K562 (cell line): ENCODE measurements around the gene DEPDC1B. TPM values are rescaled to one million over a fixed set of nuclear protein-coding genes. Genes with fewer than 3 reads are reported as not detected.

Experiments used
- ATAC-seq: fragments of 200-7000 bp; cut with Tn5 transposase; 3 replicates; pipeline ENCODE4 v1.9.1; 2020; ENCODE audit warnings: moderate library complexity
- BruUV-seq: library from RNA; stranded (reverse); fragments of 400-500 nt; replicated peaks from 2 replicates; lab custom pipeline; 2021; lab: Mats Ljungman, UMichigan
- CTCF ChIA-PET: fragments of 300-600 bp; formaldehyde crosslinking; extraction: SDS; loops from one replicate; lab custom pipeline; 2021; ENCODE audit warnings: low intra/inter-chr PET ratio; lab: Yijun Ruan, JAX
- POLR2A ChIA-PET: fragments of 300-600, 350-650 bp; sonication (Branson Sonifier 250); formaldehyde crosslinking; extraction: SDS; loops from one replicate; lab custom pipeline; 2021; ENCODE audit warnings: antibody characterized with exemption, inconsistent platforms; lab: Yijun Ruan, JAX
- DNase-seq, 4 experiments: peaks; one replicate each; pipeline versions ENCODE4 v3.0.0 to v3.0.0-alpha.2; 2011 to 2018; ENCODE audit warnings: low spot score in 3 of 4, mixed read lengths in 3 of 4; ENCODE audit errors: extremely low read depth in 1 of 4
- FAIRE-seq: peaks from 2 replicates; lab custom pipeline; 2011; peaks lifted over from hg19 to GRCh38; lab: Jason Lieb, UNC
- H2AFZ ChIP-seq: 2 replicates; pipeline ENCODE4 v1.6.0; 2011; ENCODE audit warnings: low read depth, low read length, control low read depth, inconsistent platforms
- H3K27ac ChIP-seq: fragments of 200-600 bp; 3 replicates; pipeline ENCODE4 v1.8.0; 2011; ENCODE audit warnings: low read depth, mild to moderate bottlenecking, control low read depth, inconsistent platforms, low read length, moderate library complexity, mixed read lengths; ENCODE audit errors: extremely low read depth
- H3K27me3 ChIP-seq, 2 experiments: fragments of 300-600 bp in 1 of 2; 2 replicates in 1 of 2; 3 replicates in 1 of 2; pipeline versions ENCODE4 v1.6.0 to v1.8.0; 2011; ENCODE audit warnings: inconsistent platforms in 2 of 2, low read length in 2 of 2, mild to moderate bottlenecking in 1 of 2, mixed read lengths in 1 of 2, moderate library complexity in 1 of 2; ENCODE audit not compliant: control insufficient read depth in 2 of 2, insufficient read depth in 2 of 2
- H3K36me3 ChIP-seq: fragments of 300-600 bp; 3 replicates; pipeline ENCODE4 v1.8.0; 2011; ENCODE audit warnings: mild to moderate bottlenecking, low read length, inconsistent platforms; ENCODE audit not compliant: control insufficient read depth, insufficient read depth
- H3K4me1 ChIP-seq, 2 experiments: fragments of 200-600 bp in 1 of 2; replicated peaks in 1 of 2; 2 replicates in 1 of 2; 3 replicates in 1 of 2; pipeline versions ENCODE4 v1.5.1 to v1.8.0; 2011; ENCODE audit warnings: inconsistent platforms in 2 of 2, low read length in 2 of 2, mild to moderate bottlenecking in 1 of 2, mixed read lengths in 1 of 2, moderate library complexity in 1 of 2; ENCODE audit not compliant: control insufficient read depth in 2 of 2, insufficient read depth in 2 of 2
- H3K4me2 ChIP-seq: 2 replicates; pipeline ENCODE4 v1.6.1; 2011; ENCODE audit warnings: low read length, control low read depth, inconsistent platforms, mixed read lengths; ENCODE audit not compliant: insufficient read depth
- H3K4me3 ChIP-seq: fragments of 200-600 bp; sonication (generic), shearing (Covaris generic); 2 replicates; pipeline ENCODE4 v1.5.1; 2016; ENCODE audit warnings: control low read depth, inconsistent platforms
- H3K79me2 ChIP-seq: fragments of 200-600 bp; 3 replicates; pipeline ENCODE4 v1.8.0; 2011; ENCODE audit warnings: low read length, inconsistent platforms; ENCODE audit not compliant: control insufficient read depth, insufficient read depth
- H3K9ac ChIP-seq, 2 experiments: 2 replicates each; pipeline versions ENCODE4 v1.6.0 to v1.6.1; 2011; ENCODE audit warnings: low read depth in 2 of 2, low read length in 2 of 2, control low read depth in 1 of 2, inconsistent platforms in 1 of 2, mild to moderate bottlenecking in 1 of 2, mixed read lengths in 1 of 2; ENCODE audit not compliant: insufficient read depth in 1 of 2
- H3K9me1 ChIP-seq: one replicate; pipeline ENCODE4 v1.6.0; 2011; ENCODE audit warnings: inconsistent platforms, mild to moderate bottlenecking, low read length, moderate library complexity; ENCODE audit not compliant: control insufficient read depth, insufficient read depth
- H3K9me3 ChIP-seq: replicated peaks from 2 replicates; pipeline ENCODE4 v1.5.1; 2011; ENCODE audit warnings: low read depth, low read length, inconsistent platforms; ENCODE audit not compliant: control insufficient read depth, insufficient read depth
- H4K20me1 ChIP-seq: replicated peaks from 2 replicates; pipeline ENCODE4 v1.6.1; 2011; ENCODE audit warnings: low read length, inconsistent platforms, mixed read lengths; ENCODE audit not compliant: control insufficient read depth, insufficient read depth
- ID3 ChIP-seq, 2 experiments: fragments of 250-450 bp in 1 of 2; fragments of 450-650 bp in 1 of 2; sonication (Bioruptor Pico) in 1 of 2; IDR thresholded peaks; 2 replicates each; pipeline versions ENCODE4 v1.6.1 to v1.8.0; 2016 to 2021; ENCODE audit warnings: mild to moderate bottlenecking in 2 of 2, moderate library complexity in 2 of 2, missing compliant biosample characterization in 1 of 2, missing genetic modification characterization in 1 of 2
- MAFK ChIP-seq: IDR thresholded peaks from 2 replicates; pipeline ENCODE4 v1.6.1; 2011; ENCODE audit warnings: low read length, improper control_type of control experiment
- NEUROD1 ChIP-seq: fragments of 150-350 bp; IDR thresholded peaks from 2 replicates; pipeline ENCODE4 v1.6.1; 2014; ENCODE audit warnings: borderline replicate concordance, low read length, low read depth; ENCODE audit not compliant: partially characterized antibody
- RUNX1 ChIP-seq: sonication (generic); IDR thresholded peaks from 2 replicates; pipeline ENCODE4 v1.6.1; 2016; ENCODE audit warnings: antibody characterized with exemption, low read depth
- SRSF9 ChIP-seq: fragments of 200-400 bp; formaldehyde crosslinking; IDR thresholded peaks from 2 replicates; pipeline ENCODE4 v1.6.1; 2017; ENCODE audit warnings: low read depth, low read length, borderline replicate concordance
- TARDBP ChIP-seq: fragments of 450-650 bp; IDR thresholded peaks from 2 replicates; pipeline ENCODE4 v1.6.1; 2016
- THAP7 ChIP-seq: fragments of 250-450 bp; sonication (Bioruptor Pico); IDR thresholded peaks from 2 replicates; pipeline ENCODE4 v1.5.0; 2021
- WGBS: fragments of 100-300 bp; shearing (Covaris generic); methylation state at CpG from one replicate; pipeline ENCODE4 v1.1.6; 2016; ENCODE audit warnings: low coverage, mixed read lengths; ENCODE audit not compliant: insufficient coverage; ENCODE audit errors: missing lambda C conversion rate; 5-methylcytosine and 5-hydroxymethylcytosine counted together
- in situ Hi-C: fragments of 300-500 bp; cut with MboI; formaldehyde crosslinking; loops from 4 replicates; pipeline ENCODE4 v1.15.0; 2018; ENCODE audit warnings: inconsistent platforms, mixed read lengths
- intact Hi-C: fragments of 100-400 bp; cut with micrococcal nuclease; formaldehyde crosslinking; loops from 2 replicates; pipeline ENCODE4 v1.14.2; 2022
- polyA plus RNA-seq, 8 experiments: library from polyadenylated mRNA; depleted of rRNA in 4 of 8; stranded (reverse) in 5 of 8; unstranded in 3 of 8; fragments of >200 nt; fragmentation: Nextera tagmentation in 2 of 8; fragmentation: Illumina TruSeq in 1 of 8; extraction: Ambion mirVana in 2 of 8; extraction: Trizol in 1 of 8; gene quantifications; 2 replicates each; pipeline versions ENCODE4 v1.2.1 to v1.2.3, GENCODE V29; 2011 to 2014; ENCODE audit warnings: inconsistent platforms in 1 of 8, missing spikeins in 1 of 8
- total RNA-seq, 7 experiments: library from RNA; depleted of rRNA in 6 of 7; stranded (reverse); fragments of >200 nt in 6 of 7; fragmentation: Illumina TruSeq in 2 of 7; extraction: Trizol in 2 of 7; gene quantifications; 2 replicates each; pipeline versions ENCODE4 v1.2.1 to v1.2.3, GENCODE V29; 2011 to 2021; ENCODE audit warnings: low replicate concordance in 1 of 7

The DEPDC1B gene
- total and polyA plus RNA-seq, 9 of the 15 experiments (the other 6 are each of a cell fraction or from before 2014, with no cell fraction given): 36.0 to 67.2 (median 44.5) TPM

- TF ChIP-seq ID3 (CRISPR knock-in tag; IDR thresholded peaks at IDR 0.05): no peak
- TF ChIP-seq ID3 (tag; IDR thresholded peaks at IDR 0.05): no peak
- TF ChIP-seq RUNX1: no peak
- TF ChIP-seq, all 486 proteins: peak for 0
Observed at GRCh38 chr5:60551250-60551649, 148.7 kb downstream of the DEPDC1B start (continued).

- Histone ChIP-seq H3K27ac (no peak overlapping the region), H3K9me3 (no peaks in the 10 kb centered on the region), H4K20me1 (no peaks in the 10 kb centered on the region), H3K4me2 (no peak overlapping the region), H3K36me3 (no peaks in the 10 kb centered on the region), H3K4me1 (no peaks in the 10 kb centered on the region), H3K79me2 (no peaks in the 10 kb centered on the region), H3K4me3 (no peak overlapping the region), H3K27me3 (no peaks in the 10 kb centered on the region), H3K9ac (no peak overlapping the region), H3K9me1 (no peaks in the 10 kb centered on the region), H2AFZ (no peak overlapping the region)
- no peak for FAIRE-seq
- CTCF ChIA-PET: no interaction called here
- POLR2A ChIA-PET: no interaction called here
- ATAC-seq: no peak
- BruUV-seq: no TSS peak
- WGBS: 0% methylated on average over 1 of the region's 1 CpG
- no peak for DNase-seq
- intact Hi-C loops (no loop called here), in situ Hi-C loops (no loop called here)
- TF ChIP-seq RUNX1: no peak
- no peak for TF ChIP-seq NEUROD1
- no peak for TF ChIP-seq MAFK
- TF ChIP-seq TARDBP: no peak
- no peak for TF ChIP-seq SRSF9
- no peak for TF ChIP-seq THAP7
Observed at GRCh38 chr5:60550311-60550710, 149.7 kb downstream of the DEPDC1B start.
